ENCODE data around the gene NPSR1. TPM values are rescaled to one million over a fixed set of nuclear protein-coding genes. Genes with fewer than 3 reads are reported as not detected.

The NPSR1 gene
- total RNA-seq, 1 experiment from 2014 or later: not detected

GRCh38 chr7:34839645-34840044 is 181.6 kb downstream of the NPSR1 start:
- Histone ChIP-seq H3K23ac (ENCODE audit: insufficient read length, low read depth, low read length) (no peak overlapping the region), H3K79me2 (ENCODE audit: insufficient read depth, low read length) (no peaks in the 10 kb centered on the region), H2BK15ac (ENCODE audit: low read depth, low read length) (no peak overlapping the region), H3K79me1 (ENCODE audit: insufficient read depth, low read depth, low read length, poor library complexity, severe bottlenecking) (no peaks in the 10 kb centered on the region), H4K8ac (replicated peaks; ENCODE audit: insufficient read length, low read depth, low read length) (no peak overlapping the region), H3K27me3 (ENCODE audit: insufficient read depth, low read length) (no peaks in the 10 kb centered on the region), H3K4me2 (ENCODE audit: insufficient read depth, insufficient read length, low read length) (no peak overlapping the region), H2AK5ac (ENCODE audit: insufficient read length, low read length) (no peak overlapping the region), H2BK12ac (ENCODE audit: insufficient read length, low read depth, low read length) (no peak overlapping the region), H3K56ac (ENCODE audit: insufficient read length, low read depth, low read length) (no peak overlapping the region), H2BK5ac (ENCODE audit: insufficient read length, low read length) (no peak overlapping the region), H3K18ac (ENCODE audit: insufficient read length, low read depth, low read length) (no peak overlapping the region), H4K5ac (ENCODE audit: insufficient read length, low read depth, low read length) (no peak overlapping the region), H3K23me2 (ENCODE audit: insufficient read length, low read depth, low read length, poor library complexity, severe bottlenecking) (no peaks in the 10 kb centered on the region), H4K91ac (ENCODE audit: insufficient read length, low read depth, low read length) (no peak overlapping the region), H2BK20ac (ENCODE audit: low read depth, low read length, poor library complexity, severe bottlenecking) (no peak overlapping the region), H3K27ac (ENCODE audit: insufficient read length, low read depth, low read length) (no peak overlapping the region), H3K4me1 (ENCODE audit: insufficient read depth, low read length) (0 out of 2 replicates have a peak, but pooled peaks cover 3% of the 10 kb centered on the region), H3K4ac (ENCODE audit: low read depth, low read length) (no peak overlapping the region), H2AFZ (ENCODE audit: low read length) (no peak overlapping the region), H3T11ph (ENCODE audit: low read length) (no peak overlapping the region), H3K9ac (ENCODE audit: extremely low read depth, insufficient read length, low read length) (no peak overlapping the region), H3K9me3 (ENCODE audit: control insufficient read depth, low read depth, low read length) (no peaks in the 10 kb centered on the region), H2BK120ac (ENCODE audit: low read depth, low read length, poor library complexity, severe bottlenecking) (no peak overlapping the region), H4K20me1 (ENCODE audit: control insufficient read depth, insufficient read depth, insufficient read length) (no peaks in the 10 kb centered on the region), H3K14ac (ENCODE audit: insufficient read depth, low read length) (no peak overlapping the region)
- no CpG with 5 or more reads among the region's 3 CpGs for WGBS (ENCODE audit: extremely low coverage, insufficient read length, low lambda C conversion rate)
- no peak overlapping the region for H3K4me3 Mint-ChIP-seq
- peaks cover 0 to 15% (median 0%) of the 10 kb centered on the region in 3 experiments; a peak in 2 of 7 replicates for H3K36me3 Mint-ChIP-seq (ENCODE audit: insufficient read depth in 1 of 3, low read depth in 3 of 3)
- H3K27me3 Mint-ChIP-seq (ENCODE audit: low read depth): no peaks in the 10 kb centered on the region; the same call in 1 of the 2 replicates
- H3K9me3 Mint-ChIP-seq: peaks cover 8 to 14% of the 10 kb centered on the region in 2 experiments
- DNase-seq: no peak
- H3K27ac Mint-ChIP-seq: no peak overlapping the region
- peaks cover 3 to 17% of the 10 kb centered on the region in 2 experiments; a peak in 2 of 4 replicates for H3K4me1 Mint-ChIP-seq
- no peak for TF ChIP-seq CTCF (conservative IDR thresholded peaks at IDR 0.05)
